Fibroblast of skin of scalp (primary cell): ENCODE data around the gene ACOT4.
"Not testable (repeated sequence)": the region's sequence is repeated elsewhere in the genome, so short reads cannot be mapped to it uniquely, and the experiment has no call there.

Experiments
- DNase-seq: peaks from one replicate; pipeline ENCODE4 v3.0.0-alpha.2; 2013

ACOT4 gene

DNA sequence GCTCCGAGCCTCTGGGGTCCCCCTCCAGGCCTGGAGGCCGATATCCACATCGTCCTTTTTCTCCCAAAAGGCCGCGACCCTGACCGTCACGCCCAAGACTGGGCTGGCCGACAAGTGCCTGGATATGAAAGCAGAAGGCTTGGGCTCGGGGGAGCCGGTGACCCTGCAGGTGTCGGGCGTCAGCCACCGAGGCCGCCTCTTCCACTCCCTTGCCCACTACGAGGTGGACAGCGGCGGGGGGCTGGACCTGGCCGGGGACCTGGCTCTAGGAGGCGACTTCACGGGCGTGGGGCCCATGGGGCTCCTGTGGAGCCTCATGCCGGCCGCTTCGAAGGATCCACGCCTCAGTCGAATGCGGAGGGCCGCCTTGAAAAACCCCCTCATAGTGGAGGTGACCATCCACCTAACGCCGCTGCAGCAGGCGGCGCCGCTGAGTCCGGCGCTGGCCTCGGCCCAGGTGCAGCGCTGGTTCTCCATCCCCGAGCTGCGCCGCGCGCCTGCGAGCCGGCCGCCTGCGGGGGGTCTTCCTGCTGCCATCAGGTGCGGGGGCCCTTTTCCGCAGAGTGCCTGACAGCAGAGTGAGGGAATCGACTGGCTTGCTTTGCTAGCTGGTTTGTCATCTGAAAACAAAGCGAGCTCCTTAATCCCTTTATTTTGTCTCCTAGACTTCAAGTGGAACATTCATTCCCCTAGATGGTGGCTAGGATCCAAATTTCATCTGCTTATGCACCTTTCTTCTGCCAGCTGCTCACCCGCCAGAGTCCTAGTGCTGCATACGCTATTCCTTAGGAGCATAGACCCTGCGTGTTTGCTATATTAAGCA, 42.5 kb downstream of the ACOT4 start:
- DNase-seq, result no peak

DNA sequence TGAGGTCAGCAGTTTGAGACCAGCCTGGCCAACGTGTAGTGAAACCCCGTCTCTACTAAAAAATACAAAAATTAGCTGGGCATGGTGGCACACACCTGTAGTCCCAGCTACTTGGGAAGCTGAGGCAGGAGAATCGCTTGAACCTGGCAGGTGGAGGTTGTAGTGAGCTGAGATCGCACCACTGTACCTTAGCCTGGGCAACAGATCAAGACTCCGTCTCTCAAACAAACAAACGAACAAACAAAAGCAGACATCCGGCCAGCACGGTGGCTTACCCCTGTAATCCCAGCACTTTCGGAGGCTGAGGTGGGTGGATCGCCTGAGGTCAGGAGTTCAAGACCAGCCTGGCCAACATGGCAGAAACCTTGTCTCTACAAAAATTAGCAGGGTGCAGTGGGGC, 44.7 kb downstream of the ACOT4 start:
- not testable (repeated sequence) for DNase-seq

DNA sequence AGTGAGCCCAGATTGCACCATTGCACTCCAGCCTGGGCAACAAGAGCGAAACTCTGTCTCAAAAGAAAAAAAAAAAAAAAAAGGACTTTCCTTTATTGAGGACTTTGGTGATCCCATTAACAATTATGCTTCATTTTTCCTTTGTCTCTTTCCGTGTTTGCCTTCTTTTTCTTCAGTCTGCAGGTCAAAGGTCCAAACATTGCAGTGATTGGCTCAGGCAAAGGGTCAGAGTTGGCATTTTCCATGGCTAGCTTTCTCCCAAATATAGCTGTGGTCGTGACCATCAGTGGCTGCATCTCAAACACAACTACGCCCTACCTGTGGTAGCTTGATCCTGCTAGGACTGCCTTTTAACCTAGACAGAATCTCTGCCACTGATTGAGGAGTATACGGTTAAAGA, 46.2 kb downstream of the ACOT4 start:
- DNase-seq, result no peak

DNA sequence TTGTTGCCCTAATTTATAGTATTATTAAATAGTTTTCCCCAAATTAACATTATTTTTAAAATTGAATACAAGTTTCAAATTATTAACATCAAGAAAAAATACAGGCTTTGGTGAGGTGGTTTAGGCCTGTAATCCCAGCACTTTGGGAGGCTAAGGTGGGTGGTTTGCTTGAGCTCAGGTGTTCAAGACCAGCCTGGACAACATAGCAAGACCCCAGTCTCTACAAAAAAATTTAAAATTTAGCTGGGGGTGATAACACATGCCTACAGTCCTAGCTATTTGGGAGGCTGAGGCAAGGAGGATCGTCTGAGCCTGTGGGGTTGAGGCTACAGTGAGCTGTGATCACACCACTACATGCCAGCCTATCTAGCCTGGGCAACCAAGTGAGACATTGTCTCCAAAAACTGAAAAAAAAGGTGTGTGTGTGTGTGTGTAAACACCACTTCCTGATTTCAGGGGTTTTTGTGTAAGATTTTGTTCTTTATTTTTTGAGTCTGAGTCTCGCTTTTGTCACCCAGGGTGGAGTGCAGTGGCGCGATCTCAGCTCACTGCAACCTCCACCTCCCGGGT, 49.2 kb downstream of the ACOT4 start:
- DNase-seq, result no peak

DNA sequence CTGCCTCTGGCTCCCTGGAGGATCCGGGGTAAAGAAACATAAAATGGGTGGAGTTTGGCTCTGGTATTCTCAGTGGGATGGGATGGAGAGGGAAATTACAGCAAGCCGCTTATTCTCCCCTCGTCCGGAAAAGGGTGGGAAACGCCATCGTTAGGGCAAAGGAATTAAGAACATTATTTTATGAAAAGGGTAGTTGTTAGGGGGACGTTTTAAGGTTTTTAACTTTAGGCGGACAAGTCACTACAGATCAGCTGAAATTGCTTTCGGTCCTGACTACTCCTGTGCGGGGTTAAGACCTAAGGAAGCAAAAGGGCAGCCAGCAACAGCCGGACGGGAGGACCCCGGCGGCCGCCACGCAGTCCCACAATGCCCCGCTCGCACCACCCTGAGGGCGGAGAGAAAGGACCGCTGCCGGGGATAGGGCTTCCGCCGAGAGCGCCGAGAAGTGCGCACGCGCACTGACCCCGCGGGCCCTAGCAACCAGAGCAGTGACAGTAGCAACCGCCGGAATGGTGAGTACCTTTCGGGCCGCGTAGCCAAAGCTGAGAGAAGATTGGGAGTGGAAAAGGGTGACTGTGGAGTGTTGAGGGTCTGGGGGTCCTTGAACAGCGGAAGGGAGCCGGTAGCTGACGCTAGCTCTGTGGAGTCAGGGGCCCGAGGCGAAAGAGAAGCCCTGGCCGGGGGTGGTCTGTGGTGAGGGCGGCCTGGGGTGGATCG, 53.0 kb downstream of the ACOT4 start, which contains the start of gene DNAL1:
Gene DNAL1, plus strand, starts transcription at position 456 of the 717 bp plus-strand sequence. Its CDS starts 54 bp downstream, at position 510.
- peak; percentile 93 for DNase-seq

DNA sequence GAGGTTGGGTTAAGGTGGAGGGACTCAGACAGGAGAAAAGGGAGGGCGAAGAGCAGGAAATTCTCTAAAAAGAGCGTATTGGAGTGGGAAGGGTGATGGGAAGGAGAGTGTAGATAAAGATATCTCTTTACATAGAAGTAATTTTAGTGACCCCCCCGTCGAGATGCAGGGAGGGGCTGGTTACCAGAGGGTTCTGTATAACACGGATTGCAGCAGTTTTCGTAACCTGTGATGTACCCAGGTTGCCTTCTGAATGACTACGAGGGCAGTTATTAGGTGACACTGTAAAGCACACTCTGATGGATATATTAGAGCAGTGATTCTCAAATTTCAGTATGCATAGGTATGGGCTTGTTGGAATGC, 53.6 kb downstream of the ACOT4 start:
- no peak for DNase-seq
